Occipital lobe (tissue), 2 donors: ENCODE data around the gene ALOX5AP. TPM values are rescaled to one million over a fixed set of nuclear protein-coding genes. Genes with fewer than 3 reads are reported as not detected.

Source experiments
- DNase-seq: peaks from one replicate; lab custom pipeline; 2025; lab: John Stamatoyannopoulos, UW
- total RNA-seq: library from RNA; depleted of rRNA; stranded (reverse); fragments of >200 nt; gene quantifications from one replicate; pipeline ENCODE4 v1.2.3, GENCODE V29; 2014

The ALOX5AP gene
- total RNA-seq, 1 donor from 2014 or later: 2.5 TPM

GRCh38 chr13:30759748-30760147 is 24.4 kb downstream of the ALOX5AP start:
- no peak for DNase-seq

- DNase-seq: no peak
These were observed 27.3 kb downstream of the ALOX5AP start for GRCh38 chr13:30762643-30763042.

GRCh38 chr13:30763786-30764413 is 28.6 kb downstream of the ALOX5AP start:
- no peak for DNase-seq

GRCh38 chr13:30766231-30766630 is 30.9 kb downstream of the ALOX5AP start:
- DNase-seq: no peak

GRCh38 chr13:30770929-30771328 is 35.6 kb downstream of the ALOX5AP start:
- no peak for DNase-seq

- DNase-seq: no peak
These were observed 38.2 kb downstream of the ALOX5AP start for GRCh38 chr13:30773561-30773960.

- DNase-seq: no peak
These were observed 38.9 kb downstream of the ALOX5AP start for GRCh38 chr13:30774214-30774730.

GRCh38 chr13:30776661-30777060 is 41.3 kb downstream of the ALOX5AP start:
- no peak for DNase-seq

GRCh38 chr13:30779016-30779415 is 43.7 kb downstream of the ALOX5AP start:
- DNase-seq: no peak

- DNase-seq: no peak
These were observed 44.3 kb downstream of the ALOX5AP start for GRCh38 chr13:30779608-30780007.

- DNase-seq: no peak
These were observed 45.1 kb downstream of the ALOX5AP start for GRCh38 chr13:30780338-30780981.

GRCh38 chr13:30785191-30785850 is 50.0 kb downstream of the ALOX5AP start:
- no peak for DNase-seq

GRCh38 chr13:30786648-30787047 is 51.3 kb downstream of the ALOX5AP start:
- no peak for DNase-seq

- DNase-seq: no peak
These were observed 52.6 kb downstream of the ALOX5AP start for GRCh38 chr13:30787738-30788525.

- no peak for DNase-seq
These were observed 54.0 kb downstream of the ALOX5AP start for GRCh38 chr13:30789166-30789862.

- DNase-seq: no peak
These were observed 55.2 kb downstream of the ALOX5AP start for GRCh38 chr13:30790592-30790991.

- DNase-seq: no peak
These were observed 56.1 kb downstream of the ALOX5AP start for GRCh38 chr13:30791354-30792001.

GRCh38 chr13:30792285-30793000 is 57.1 kb downstream of the ALOX5AP start:
- peak; percentile 53 for DNase-seq

GRCh38 chr13:30796132-30796572 is 60.8 kb downstream of the ALOX5AP start:
- no peak for DNase-seq
